COLO668 (cell line): ENCODE results near the gene PRRT1.
A peak's percentile ranks its signal among the peaks of the same experiment; 100 is the strongest.
"Not testable (repeated sequence)": the region's sequence is repeated elsewhere in the genome, so short reads cannot be mapped to it uniquely, and the experiment has no call there.

Source experiments
- DNase-seq: peaks from one replicate; lab custom pipeline; 2025; ENCODE audit not compliant: unreplicated experiment; lab: John Stamatoyannopoulos, UW

PRRT1 gene

GRCh38 chr6:32188381-32189068 is 36.8 kb upstream of the PRRT1 start:
- no peak for DNase-seq

- DNase-seq, result not testable (repeated sequence)
Observed at GRCh38 chr6:32187725-32188380, 36.1 kb upstream of the PRRT1 start.

DNA sequence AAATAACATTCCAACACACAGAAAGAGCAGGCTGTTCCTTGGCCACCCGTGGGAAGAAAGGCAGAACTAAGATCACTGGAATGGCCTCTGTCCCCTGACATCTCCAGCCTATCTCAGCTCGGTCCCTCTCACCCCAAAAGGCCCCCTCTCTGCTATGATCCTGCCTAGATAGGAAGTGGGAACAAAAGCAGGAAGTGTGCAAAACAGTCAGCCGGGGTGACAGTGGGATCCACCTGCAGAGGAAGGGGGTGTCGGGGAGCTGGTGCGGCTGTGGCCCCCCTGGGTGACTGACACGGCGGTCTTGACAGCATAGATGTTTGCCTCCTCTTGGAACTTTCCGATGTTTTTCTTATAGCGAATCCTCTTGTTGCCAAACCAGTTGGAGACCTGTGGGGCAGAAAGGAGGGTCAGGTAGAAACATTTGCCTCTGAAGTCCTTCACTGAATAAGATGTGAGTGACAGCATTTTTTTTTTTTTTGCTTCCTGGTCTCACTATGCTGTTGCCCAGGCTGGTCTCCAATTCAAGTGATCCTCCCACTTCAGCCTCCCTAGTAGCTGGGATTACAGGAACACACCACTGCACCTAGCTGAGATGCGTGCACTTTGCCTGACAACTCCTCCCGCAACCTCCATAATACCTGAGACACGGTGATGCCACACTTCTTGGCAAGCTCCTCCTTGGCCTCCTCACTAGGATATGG is 35.4 kb upstream of the PRRT1 start:
- DNase-seq, result no peak

DNA sequence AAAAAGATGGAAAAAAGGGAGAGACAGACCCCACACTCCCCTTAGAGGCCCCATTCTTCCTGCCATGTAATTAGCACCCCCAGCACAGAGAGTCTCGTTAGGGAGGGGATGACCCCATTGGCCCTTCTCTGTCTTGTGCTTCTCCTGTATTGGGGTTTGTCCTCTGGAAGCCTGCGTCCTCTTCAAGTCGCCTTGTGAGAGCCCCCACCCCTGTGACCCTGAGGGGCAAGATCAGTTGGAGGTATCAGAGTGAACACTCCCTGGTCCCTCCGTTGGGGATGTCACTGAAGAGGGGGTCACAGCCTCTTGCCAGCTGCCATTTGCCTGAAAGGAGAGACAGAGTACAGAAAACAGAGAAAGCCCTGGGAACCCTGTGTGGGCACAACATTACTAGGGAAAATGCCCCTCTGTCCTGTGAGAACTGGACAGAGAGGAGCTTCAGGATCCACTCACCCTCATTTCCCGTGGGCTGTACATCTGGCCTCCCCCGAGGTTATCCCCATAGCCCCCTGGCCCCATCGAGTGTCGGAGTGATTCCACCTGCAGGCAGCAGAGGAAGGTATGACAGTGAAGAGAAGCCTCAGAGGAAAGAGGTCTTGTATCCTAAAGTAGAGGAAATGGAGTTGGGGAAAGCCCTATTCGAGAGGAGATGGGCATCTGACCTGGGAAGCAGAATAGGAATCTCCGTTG is 34.6 kb upstream of the PRRT1 start:
- not testable (repeated sequence) for DNase-seq

DNA sequence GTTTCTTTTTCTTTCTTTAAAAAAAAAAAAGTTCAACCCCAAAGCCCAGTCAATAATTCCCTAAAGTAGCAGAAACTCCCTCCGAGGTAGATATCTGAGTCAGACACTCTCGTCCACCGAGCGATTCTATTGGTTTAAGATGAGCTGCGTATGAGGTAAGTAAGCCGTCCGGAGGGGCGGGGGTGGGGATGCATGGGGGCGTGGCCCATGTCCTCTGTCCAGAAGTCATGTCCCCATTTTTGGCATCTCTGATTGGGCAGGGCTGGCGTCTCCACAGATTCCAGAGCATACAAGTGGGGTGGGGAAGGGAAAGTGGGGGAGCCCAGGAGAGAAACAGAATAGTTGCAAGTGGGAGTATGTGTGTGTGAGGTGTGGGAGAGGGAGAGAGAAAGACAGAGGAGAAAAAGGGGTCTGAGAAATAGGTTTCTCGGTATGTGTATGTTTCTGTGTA is 34.0 kb upstream of the PRRT1 start:
- DNase-seq, result not testable (repeated sequence)

GRCh38 chr6:32184084-32184640 is 32.4 kb upstream of the PRRT1 start, which contains the start of gene AGER:
Gene AGER (minus strand): TSS chr6:32184253. CDS start chr6:32184222, 31 bp downstream.
- no peak for DNase-seq

DNA sequence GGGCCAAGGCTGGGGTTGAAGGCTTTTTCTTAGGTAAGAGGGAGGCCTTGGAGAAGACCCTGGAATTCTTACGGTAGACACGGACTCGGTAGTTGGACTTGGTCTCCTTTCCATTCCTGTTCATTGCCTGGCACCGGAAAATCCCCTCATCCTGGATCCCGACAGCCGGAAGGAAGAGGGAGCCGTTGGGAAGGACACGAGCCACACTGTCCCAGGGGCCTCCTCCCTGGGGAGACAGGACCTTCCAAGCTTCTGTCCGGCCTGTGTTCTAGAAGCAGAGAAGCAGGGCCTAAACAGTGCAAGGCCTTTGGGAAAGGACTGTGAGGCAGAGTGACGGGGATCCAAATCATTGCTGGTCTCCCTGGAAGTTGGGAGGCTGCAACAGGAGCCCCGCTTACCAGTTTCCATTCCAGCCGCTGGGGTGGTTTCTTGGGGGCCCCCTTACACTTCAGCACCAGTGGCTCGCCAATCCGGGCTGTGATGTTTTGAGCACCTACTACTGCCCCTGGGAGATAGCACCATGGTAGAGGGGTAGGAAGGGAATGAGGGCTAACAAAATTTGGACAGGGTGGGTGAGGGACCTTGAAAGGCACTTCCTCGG is 31.8 kb upstream of the PRRT1 start:
- DNase-seq, result no peak

DNA sequence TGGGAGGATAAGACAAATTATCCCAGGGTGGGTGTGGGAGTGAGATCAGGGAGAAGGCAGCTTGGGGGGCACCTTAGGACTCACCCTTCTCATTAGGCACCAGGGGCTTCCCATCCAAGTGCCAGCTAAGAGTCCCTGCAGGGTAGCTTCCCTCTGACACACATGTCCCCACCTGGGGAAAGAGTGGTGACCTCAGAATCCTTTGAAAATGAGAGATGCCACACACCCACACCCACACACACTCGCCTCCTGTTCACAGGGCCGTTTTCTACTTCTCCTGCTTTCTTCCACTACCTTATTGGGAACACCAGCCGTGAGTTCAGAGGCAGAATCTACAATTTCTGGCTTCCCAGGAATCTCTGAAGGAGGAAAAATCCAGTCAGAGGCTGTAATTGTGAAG is 31.3 kb upstream of the PRRT1 start:
- DNase-seq, result no peak

DNA sequence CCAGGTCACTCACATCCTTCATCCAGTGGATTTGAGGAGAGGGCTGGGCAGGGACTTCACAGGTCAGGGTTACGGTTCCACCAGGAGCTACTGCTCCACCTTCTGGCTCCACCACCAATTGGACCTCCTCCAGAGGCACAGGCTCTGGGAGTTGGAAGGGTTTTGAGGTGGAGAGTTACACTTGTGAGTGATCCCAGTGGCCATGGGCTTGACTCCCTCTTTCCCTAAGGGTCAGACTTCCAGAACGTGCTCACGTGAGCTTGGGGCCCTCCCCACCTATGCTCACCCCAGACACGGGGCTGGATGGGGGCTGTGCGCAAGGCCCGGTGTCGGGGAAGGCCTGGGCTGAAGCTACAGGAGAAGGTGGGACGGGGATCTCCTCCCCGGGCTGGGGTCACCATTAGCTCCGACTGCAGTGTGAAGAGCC is 30.8 kb upstream of the PRRT1 start:
- DNase-seq, result no peak

DNA sequence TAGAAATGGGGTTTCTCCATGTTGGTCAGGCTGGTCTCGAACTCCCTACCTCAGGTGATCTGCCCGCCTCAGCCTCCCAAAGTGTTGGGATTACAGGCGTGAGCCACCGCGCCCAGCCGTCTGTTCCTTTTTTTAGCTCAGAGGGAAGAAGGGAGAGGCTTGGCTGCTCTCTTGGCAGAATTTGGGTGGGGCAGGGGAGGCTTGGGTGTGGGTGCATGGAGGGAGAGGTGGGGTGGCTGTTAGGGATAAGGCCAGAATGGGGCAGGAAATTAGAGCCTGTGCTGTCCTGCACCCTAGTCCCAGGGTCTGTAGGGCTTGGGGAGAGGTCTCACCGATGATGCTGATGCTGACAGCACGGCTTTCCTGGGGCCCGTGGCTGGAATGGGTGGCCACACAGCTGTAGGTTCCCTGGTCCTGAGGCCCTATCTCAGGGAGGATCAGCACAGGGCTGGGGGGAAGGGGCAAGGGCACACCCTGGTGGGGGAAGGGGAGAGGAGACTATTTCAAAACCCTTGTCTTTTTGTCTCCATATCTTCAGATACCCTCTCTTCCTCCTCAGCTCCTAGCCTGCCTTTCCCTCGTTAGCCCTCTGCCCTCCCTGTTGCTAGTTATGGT is 30.3 kb upstream of the PRRT1 start:
- DNase-seq, result no peak

- DNase-seq, result no peak
Observed at GRCh38 chr6:32181148-32181702, 29.5 kb upstream of the PRRT1 start.

GRCh38 chr6:32179766-32180405 is 28.1 kb upstream of the PRRT1 start:
- DNase-seq, result no peak

DNA sequence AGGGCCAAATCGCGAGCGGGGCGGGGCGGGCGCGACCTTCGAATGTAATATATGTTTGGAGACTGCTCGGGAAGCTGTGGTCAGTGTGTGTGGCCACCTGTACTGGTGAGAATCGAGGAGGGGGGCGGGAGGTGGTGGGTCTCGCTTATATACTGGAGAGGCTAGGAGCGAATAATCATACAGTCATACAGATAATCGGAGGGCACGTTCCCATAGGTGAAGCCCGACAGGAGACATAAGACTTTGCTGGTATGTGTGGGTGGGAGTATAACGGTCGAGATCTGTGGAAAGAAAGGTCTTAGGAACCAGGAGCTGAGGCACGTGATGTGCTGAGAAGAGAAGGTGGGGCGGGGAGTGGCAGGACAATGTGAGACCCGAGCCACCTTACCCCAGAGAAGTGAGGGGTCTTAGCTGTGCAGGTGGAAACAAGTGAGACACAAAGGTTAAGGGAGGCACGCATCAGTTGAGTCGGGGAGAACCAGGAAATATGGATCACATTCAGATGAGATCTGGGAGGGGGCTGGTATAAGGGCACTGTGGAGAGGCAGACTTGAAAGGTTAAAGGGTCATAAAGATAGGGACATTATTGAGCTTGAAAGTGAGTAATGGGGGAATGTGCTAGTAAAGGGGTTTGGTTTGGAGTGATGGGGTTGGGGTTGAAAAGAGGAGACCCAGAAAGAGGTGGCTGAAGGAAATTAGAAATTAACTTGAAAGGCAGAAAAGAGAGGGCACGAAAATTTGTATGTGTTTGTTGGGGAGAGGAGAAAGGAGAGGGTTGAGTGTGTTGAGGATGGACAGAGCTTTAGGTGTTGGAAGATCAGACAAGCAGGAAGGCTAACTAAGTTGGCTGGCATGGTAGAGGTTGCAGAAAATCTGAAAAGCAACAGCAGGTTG is 27.1 kb upstream of the PRRT1 start:
- DNase-seq, result no peak

DNA sequence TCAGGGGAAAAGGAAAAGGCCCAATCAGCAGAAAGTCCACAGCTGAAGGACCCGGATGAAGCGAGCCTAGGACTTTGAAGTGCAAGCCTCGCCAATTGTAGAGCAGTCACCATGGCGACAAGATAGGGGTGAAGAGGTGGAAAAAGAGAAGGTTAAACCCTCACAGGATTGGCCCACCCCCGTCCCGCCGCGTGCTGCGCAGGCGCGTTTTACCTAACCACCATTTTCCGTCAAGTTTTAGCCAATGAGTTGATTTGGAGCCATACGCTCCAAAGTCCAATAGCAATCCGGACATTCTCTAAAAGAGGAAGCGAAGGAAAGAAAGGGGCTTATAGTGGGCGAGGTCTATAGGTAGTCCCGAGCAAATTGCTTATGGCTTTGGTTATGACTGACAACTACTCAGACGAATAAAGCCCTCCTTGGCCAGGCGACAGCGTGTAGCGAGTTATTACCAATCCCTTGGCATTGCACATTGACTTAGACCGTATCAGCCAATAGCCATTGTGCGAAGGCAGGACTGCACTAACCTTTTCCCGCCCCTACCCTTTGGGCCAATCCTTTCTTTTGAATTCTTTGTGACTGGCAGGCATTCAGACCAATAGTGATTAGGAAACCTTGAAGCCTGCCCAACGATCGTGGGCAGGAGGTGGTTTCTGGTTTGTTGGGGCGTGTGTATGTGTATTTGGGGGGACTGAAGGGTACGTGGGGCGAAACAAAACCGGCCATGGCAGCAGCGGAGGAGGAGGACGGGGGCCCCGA is 26.2 kb upstream of the PRRT1 start, which contains the start of gene RNF5:
RNF5 (plus strand) TSS at position 618 of the 759 bp plus-strand sequence; CDS start at position 725, 107 bp downstream.
- peak; percentile 91 for DNase-seq

- DNase-seq, result peak; percentile 44
Observed at GRCh38 chr6:32177183-32177787, 25.5 kb upstream of the PRRT1 start.

- no peak for DNase-seq
Observed at GRCh38 chr6:32176476-32177182, 24.9 kb upstream of the PRRT1 start.
